NCI-H82 (cell line): Measurements from ENCODE around the gene POLR2E.
A peak's percentile ranks its signal among the peaks of the same experiment; 100 is the strongest.

Experiments used
- DNase-seq: peaks from one replicate; lab custom pipeline; 2025; lab: John Stamatoyannopoulos, UW

The POLR2E gene

GRCh38 chr19:1094655-1094977 lies 559 bp downstream of the POLR2E start:
- DNase-seq, result no peak

GRCh38 chr19:1093811-1094553 lies 1.2 kb downstream of the POLR2E start:
- no peak for DNase-seq

GRCh38 chr19:1093330-1093729 lies 1.8 kb downstream of the POLR2E start:
- DNase-seq, result no peak

GRCh38 chr19:1091544-1092175 lies 3.5 kb downstream of the POLR2E start:
- DNase-seq, result no peak

- DNase-seq, result no peak
Observed at GRCh38 chr19:1090731-1091543, 4.2 kb downstream of the POLR2E start.

GRCh38 chr19:1089891-1090290 lies 5.3 kb downstream of the POLR2E start:
- DNase-seq, result no peak

GRCh38 chr19:1089126-1089771 lies 5.9 kb downstream of the POLR2E start:
- DNase-seq, result no peak

GRCh38 chr19:1088416-1089010 lies 6.7 kb downstream of the POLR2E start:
- no peak for DNase-seq

GRCh38 chr19:1087813-1088415 lies 7.3 kb downstream of the POLR2E start:
- DNase-seq, result no peak

- DNase-seq, result no peak
Observed at GRCh38 chr19:1086613-1087012, 8.6 kb downstream of the POLR2E start.

GRCh38 chr19:1085676-1086442 lies 9.3 kb downstream of the POLR2E start:
- DNase-seq, result peak; percentile 43

- DNase-seq, result peak; percentile 47
Observed at GRCh38 chr19:1085053-1085658, 10.0 kb downstream of the POLR2E start.

GRCh38 chr19:1084024-1084868 lies 10.9 kb downstream of the POLR2E start:
- no peak for DNase-seq

- no peak for DNase-seq
Observed at GRCh38 chr19:1082928-1083816, 12.0 kb downstream of the POLR2E start.

- DNase-seq, result peak; percentile 94
Observed at GRCh38 chr19:1082165-1082927, 12.8 kb downstream of the POLR2E start.

GRCh38 chr19:1081301-1082164 lies 13.6 kb downstream of the POLR2E start:
- DNase-seq, result peak; percentile 50
